Smooth muscle cell (in vitro differentiated cells): ENCODE results near the gene PHC2. TPM values are rescaled to one million over a fixed set of nuclear protein-coding genes. Genes with fewer than 3 reads are reported as not detected.

ENCODE experiments used
- DNase-seq: peaks from one replicate; lab custom pipeline; 2025; ENCODE audit not compliant: unreplicated experiment; lab: John Stamatoyannopoulos, UW
- H2AFZ ChIP-seq: fragments of 200-600 bp; sonication (generic); 2 replicates; pipeline ENCODE4 v1.6.0; 2016; ENCODE audit warnings: antibody characterized with exemption, low read depth, mild to moderate bottlenecking
- H3F3A ChIP-seq: fragments of 200-600 bp; sonication (generic); 2 replicates; pipeline ENCODE4 v1.6.0; 2017; ENCODE audit warnings: antibody characterized with exemption, low read depth
- H3K27ac ChIP-seq: fragments of 200-600 bp; sonication (generic); 2 replicates; pipeline ENCODE4 v1.5.1; 2016; ENCODE audit warnings: low read depth, mild to moderate bottlenecking
- H3K27me3 ChIP-seq: fragments of 200-600 bp; sonication (generic); 2 replicates; pipeline ENCODE4 v1.6.1; 2016; ENCODE audit warnings: low read depth, mild to moderate bottlenecking
- H3K36me3 ChIP-seq: fragments of 200-600 bp; sonication (generic); 2 replicates; pipeline ENCODE4 v1.5.1; 2016; ENCODE audit warnings: low read depth
- H3K4me1 ChIP-seq: fragments of 200-600 bp; sonication (generic); 2 replicates; pipeline ENCODE4 v1.5.1; 2016; ENCODE audit warnings: low read depth
- H3K4me2 ChIP-seq: fragments of 200-600 bp; sonication (generic); 2 replicates; pipeline ENCODE4 v1.6.0; 2016; ENCODE audit warnings: mild to moderate bottlenecking
- H3K4me3 ChIP-seq: fragments of 200-600 bp; sonication (generic); 2 replicates; pipeline ENCODE4 v1.5.1; 2016; ENCODE audit warnings: mild to moderate bottlenecking
- H3K79me2 ChIP-seq: fragments of 200-600 bp; sonication (generic); 2 replicates; pipeline ENCODE4 v1.6.0; 2016; ENCODE audit warnings: low read depth, mild to moderate bottlenecking
- H3K9ac ChIP-seq: fragments of 200-600 bp; sonication (generic); 2 replicates; pipeline ENCODE4 v1.6.0; 2016; ENCODE audit warnings: low read depth
- H3K9me3 ChIP-seq: fragments of 200-600 bp; sonication (generic); replicated peaks from 2 replicates; pipeline ENCODE4 v1.5.1; 2016; ENCODE audit warnings: low read depth
- H4K20me1 ChIP-seq: fragments of 200-600 bp; sonication (generic); 2 replicates; pipeline ENCODE4 v1.6.0; 2016; ENCODE audit warnings: low read depth
- WGBS: methylation state at CpG from one replicate; pipeline ENCODE4 v1.1.7; 2016; ENCODE audit warnings: low lambda C conversion rate; 5-methylcytosine and 5-hydroxymethylcytosine counted together
- polyA plus RNA-seq: library from polyadenylated mRNA; unstranded; fragments of >200 nt; fragmentation: Nextera tagmentation; extraction: Ambion mirVana; gene quantifications from 2 replicates; pipeline ENCODE4 v1.2.1, GENCODE V29; 2016
- total RNA-seq: library from RNA; depleted of rRNA; stranded (reverse); fragments of >200 nt; gene quantifications from 2 replicates; pipeline ENCODE4 v1.2.3, GENCODE V29; 2014
- TF ChIP-seq, protein P1 (sequence below): fragments of 200-600 bp; sonication (generic); IDR thresholded peaks from 2 replicates; pipeline ENCODE4 v1.5.1; 2017; ENCODE audit warnings: borderline replicate concordance, mild to moderate bottlenecking, antibody characterized with exemption; ENCODE audit not compliant: insufficient read depth, poor library complexity, severe bottlenecking

PHC2 gene
- total and polyA plus RNA-seq, 2 experiments from 2014 or later: 42.4 to 109 TPM

DNA sequence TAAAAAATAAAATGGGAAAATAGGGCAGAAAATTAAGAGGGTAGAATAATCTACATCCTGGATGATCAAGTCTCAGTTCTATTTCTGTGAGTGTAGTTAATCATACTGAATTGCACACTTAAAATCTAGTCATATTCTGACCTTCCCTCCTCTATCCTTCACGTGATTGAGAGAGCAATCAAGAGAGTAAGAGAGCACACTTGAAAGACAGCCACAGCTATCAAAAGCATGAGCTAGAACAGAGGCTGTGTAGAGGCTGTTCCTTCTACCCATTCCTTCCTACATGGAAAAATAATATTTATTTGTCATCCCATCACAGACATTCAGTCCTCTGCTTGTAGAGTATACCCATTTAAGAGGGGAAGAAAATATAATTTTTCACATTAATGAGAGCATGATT is 52.4 kb downstream of the PHC2 start:
- no peaks in the 10 kb centered on the region for H3K36me3 ChIP-seq
- WGBS: 60% methylated on average over 1 of the region's 1 CpG

DNA sequence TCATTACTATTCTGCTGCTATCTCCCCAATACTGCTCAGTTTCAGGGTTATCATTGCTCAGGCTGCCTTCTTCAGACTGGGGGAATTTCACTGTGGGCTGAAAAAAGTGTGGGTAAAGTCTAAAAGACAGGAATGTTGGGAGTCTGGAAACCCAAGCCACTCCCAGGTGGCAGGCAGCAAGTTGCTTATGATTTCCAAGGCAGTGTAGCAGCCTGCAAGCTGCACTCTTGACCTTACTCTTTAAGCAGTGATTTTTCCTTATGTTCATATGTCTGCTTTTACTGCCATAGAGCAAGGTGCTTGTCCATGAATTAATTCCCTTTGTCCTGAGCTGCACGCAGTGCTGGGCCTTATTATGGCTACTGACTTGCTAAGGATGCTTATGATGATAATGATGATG is 53.1 kb downstream of the PHC2 start:
- Histone ChIP-seq H3K27me3 (no peaks in the 10 kb centered on the region), H3K4me1 (peaks cover 7% of the 10 kb centered on the region), H3F3A (peaks cover 4% of the 10 kb centered on the region), H3K79me2 (no peaks in the 10 kb centered on the region), H4K20me1 (no peaks in the 10 kb centered on the region), H3K9me3 (no peaks in the 10 kb centered on the region), H3K4me2 (no peak overlapping the region), H3K27ac (no peak overlapping the region), H3K4me3 (no peak overlapping the region), H3K36me3 (no peaks in the 10 kb centered on the region), H3K9ac (no peak overlapping the region), H2AFZ (no peak overlapping the region)
- WGBS: 92% methylated on average over 1 of the region's 1 CpG
- no peak for DNase-seq
- TF ChIP-seq, protein P1, sequence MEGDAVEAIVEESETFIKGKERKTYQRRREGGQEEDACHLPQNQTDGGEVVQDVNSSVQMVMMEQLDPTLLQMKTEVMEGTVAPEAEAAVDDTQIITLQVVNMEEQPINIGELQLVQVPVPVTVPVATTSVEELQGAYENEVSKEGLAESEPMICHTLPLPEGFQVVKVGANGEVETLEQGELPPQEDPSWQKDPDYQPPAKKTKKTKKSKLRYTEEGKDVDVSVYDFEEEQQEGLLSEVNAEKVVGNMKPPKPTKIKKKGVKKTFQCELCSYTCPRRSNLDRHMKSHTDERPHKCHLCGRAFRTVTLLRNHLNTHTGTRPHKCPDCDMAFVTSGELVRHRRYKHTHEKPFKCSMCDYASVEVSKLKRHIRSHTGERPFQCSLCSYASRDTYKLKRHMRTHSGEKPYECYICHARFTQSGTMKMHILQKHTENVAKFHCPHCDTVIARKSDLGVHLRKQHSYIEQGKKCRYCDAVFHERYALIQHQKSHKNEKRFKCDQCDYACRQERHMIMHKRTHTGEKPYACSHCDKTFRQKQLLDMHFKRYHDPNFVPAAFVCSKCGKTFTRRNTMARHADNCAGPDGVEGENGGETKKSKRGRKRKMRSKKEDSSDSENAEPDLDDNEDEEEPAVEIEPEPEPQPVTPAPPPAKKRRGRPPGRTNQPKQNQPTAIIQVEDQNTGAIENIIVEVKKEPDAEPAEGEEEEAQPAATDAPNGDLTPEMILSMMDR: no peak

More for the DNA sequence above, 52.4 kb downstream of the PHC2 start:
- TF ChIP-seq, protein P1: no peak
- Histone ChIP-seq H2AFZ (no peak overlapping the region), H3K4me2 (no peak overlapping the region), H3K27me3 (no peaks in the 10 kb centered on the region), H3K4me3 (no peak overlapping the region), H3K79me2 (no peaks in the 10 kb centered on the region), H3K9me3 (no peaks in the 10 kb centered on the region), H3F3A (peaks cover 8% of the 10 kb centered on the region), H3K27ac (no peak overlapping the region), H4K20me1 (no peaks in the 10 kb centered on the region), H3K4me1 (peaks cover 14% of the 10 kb centered on the region), H3K9ac (no peak overlapping the region)
- no peak for DNase-seq

DNA sequence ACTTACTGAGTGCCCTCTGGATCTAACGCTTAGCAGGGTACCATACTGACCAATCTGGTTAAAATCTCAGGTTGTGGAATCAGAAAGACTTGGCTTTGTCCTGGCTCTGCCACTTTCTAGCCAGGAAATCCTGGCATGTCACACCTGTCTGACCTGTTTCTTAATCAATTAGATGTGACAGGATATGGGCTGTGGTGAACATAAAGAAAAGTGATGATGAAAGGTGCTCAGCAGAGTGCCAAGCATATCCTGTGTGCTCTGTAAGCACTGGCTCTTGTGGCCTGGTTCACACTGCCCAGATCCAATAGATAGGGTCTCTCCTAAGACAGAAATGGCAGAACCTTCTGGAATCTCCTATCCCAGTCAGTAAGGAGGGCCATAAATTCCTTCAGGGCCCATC is 53.9 kb downstream of the PHC2 start:
- Histone ChIP-seq H2AFZ (no peak overlapping the region), H3K27ac (no peak overlapping the region), H4K20me1 (no peaks in the 10 kb centered on the region), H3K9ac (no peak overlapping the region), H3K4me1 (no peaks in the 10 kb centered on the region), H3K9me3 (no peaks in the 10 kb centered on the region), H3K36me3 (no peaks in the 10 kb centered on the region), H3F3A (peaks cover 4% of the 10 kb centered on the region), H3K27me3 (no peaks in the 10 kb centered on the region), H3K4me3 (no peak overlapping the region), H3K4me2 (no peak overlapping the region), H3K79me2 (no peaks in the 10 kb centered on the region)
- TF ChIP-seq, protein P1: no peak
- WGBS: 96% methylated on average over 1 of the region's 1 CpG
- DNase-seq: no peak

DNA sequence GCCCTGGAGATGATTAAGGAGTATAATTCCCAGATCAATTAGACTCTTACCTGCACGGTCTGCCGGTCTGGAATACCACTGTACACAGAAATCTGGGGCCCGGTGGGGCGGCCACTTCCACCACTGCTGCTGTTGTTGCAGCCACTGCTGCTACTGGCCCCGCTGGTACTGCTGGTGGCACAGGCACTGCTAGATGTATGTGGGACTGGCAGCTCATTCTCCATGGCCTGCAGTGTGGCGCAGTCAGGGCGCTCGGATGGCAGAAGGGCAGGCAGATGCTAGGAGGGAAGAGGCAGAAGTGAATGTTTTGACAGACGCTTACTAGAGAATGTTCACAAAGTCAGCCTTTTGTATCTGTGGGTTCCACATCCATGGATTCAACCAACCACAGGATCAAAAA is 55.6 kb downstream of the PHC2 start:
- TF ChIP-seq, protein P1: no peak
- H3K36me3 ChIP-seq: no peaks in the 10 kb centered on the region
- no peaks in the 10 kb centered on the region for H3K9me3 ChIP-seq
- H3K9ac ChIP-seq: no peak overlapping the region
- H3K27ac ChIP-seq: no peak overlapping the region
- no peaks in the 10 kb centered on the region for H3K79me2 ChIP-seq
- H3K4me3 ChIP-seq: no peak overlapping the region
- no peaks in the 10 kb centered on the region for H3K4me1 ChIP-seq
- no peak for DNase-seq
- WGBS: over 99% methylated on average over 9 of the region's 9 CpGs
- H3K4me2 ChIP-seq: no peak overlapping the region
- no peaks in the 10 kb centered on the region for H3F3A ChIP-seq
- H3K27me3 ChIP-seq: no peaks in the 10 kb centered on the region
- H2AFZ ChIP-seq: no peak overlapping the region
- no peaks in the 10 kb centered on the region for H4K20me1 ChIP-seq
